ENCODE results near the gene EHD1.

Gene EHD1

GRCh38 chr11:64893194-64894069, 15.0 kb upstream of the EHD1 start:
- TF ChIP-seq JUND (IDR thresholded peaks at IDR 0.05; ENCODE audit: low read depth): no peak
- in situ Hi-C loops (cut with HindIII; ENCODE audit: low pct_unique_long_range_greater_than_20kb, low sequenced_read_pairs): no loop called here
- DNase-seq (ENCODE audit: low read depth in 1 of 2, low spot score in 1 of 2): no peak

- in situ Hi-C loops (cut with HindIII; ENCODE audit: low pct_unique_long_range_greater_than_20kb, low sequenced_read_pairs): no loop called here
- no peak for TF ChIP-seq JUND (IDR thresholded peaks at IDR 0.05; ENCODE audit: low read depth)
- no peak for DNase-seq (ENCODE audit: low read depth in 1 of 2, low spot score in 1 of 2)
Observed at GRCh38 chr11:64892838-64893193, 14.4 kb upstream of the EHD1 start.

GRCh38 chr11:64892411-64892831, 14.0 kb upstream of the EHD1 start:
- TF ChIP-seq JUND (IDR thresholded peaks at IDR 0.05; ENCODE audit: low read depth): no peak
- in situ Hi-C loops (cut with HindIII; ENCODE audit: low pct_unique_long_range_greater_than_20kb, low sequenced_read_pairs): no loop called here
- no peak for DNase-seq (ENCODE audit: low read depth in 1 of 2, low spot score in 1 of 2)

GRCh38 chr11:64891880-64892279, 13.5 kb upstream of the EHD1 start:
- in situ Hi-C loops (cut with HindIII; ENCODE audit: low pct_unique_long_range_greater_than_20kb, low sequenced_read_pairs): no loop called here
- no peak for TF ChIP-seq JUND (IDR thresholded peaks at IDR 0.05; ENCODE audit: low read depth)
- no peak for DNase-seq (ENCODE audit: low read depth in 1 of 2, low spot score in 1 of 2)

- in situ Hi-C loops (cut with HindIII; ENCODE audit: low pct_unique_long_range_greater_than_20kb, low sequenced_read_pairs): no loop called here
Observed at GRCh38 chr11:64891215-64891848, 12.9 kb upstream of the EHD1 start.

GRCh38 chr11:64890522-64890939, 12.1 kb upstream of the EHD1 start:
- in situ Hi-C loops (cut with HindIII; ENCODE audit: low pct_unique_long_range_greater_than_20kb, low sequenced_read_pairs): no loop called here
- no peak for TF ChIP-seq JUND (IDR thresholded peaks at IDR 0.05; ENCODE audit: low read depth)
- no peak for DNase-seq (ENCODE audit: low read depth in 1 of 2, low spot score in 1 of 2)

More at GRCh38 chr11:64891215-64891848, 12.9 kb upstream of the EHD1 start:
- DNase-seq (ENCODE audit: low read depth in 1 of 2, low spot score in 1 of 2): no peak
- no peak for TF ChIP-seq JUND (IDR thresholded peaks at IDR 0.05; ENCODE audit: low read depth)

GRCh38 chr11:64888729-64889511, 10.5 kb upstream of the EHD1 start:
- no peak for TF ChIP-seq JUND (IDR thresholded peaks at IDR 0.05; ENCODE audit: low read depth)
- DNase-seq (ENCODE audit: low read depth in 1 of 2, low spot score in 1 of 2): no peak
- in situ Hi-C loops (cut with HindIII; ENCODE audit: low pct_unique_long_range_greater_than_20kb, low sequenced_read_pairs): no loop called here

- DNase-seq (ENCODE audit: low read depth in 1 of 2, low spot score in 1 of 2): no peak
- in situ Hi-C loops (cut with HindIII; ENCODE audit: low pct_unique_long_range_greater_than_20kb, low sequenced_read_pairs): no loop called here
- no peak for TF ChIP-seq JUND (IDR thresholded peaks at IDR 0.05; ENCODE audit: low read depth)
Observed at GRCh38 chr11:64888406-64888728, 9.9 kb upstream of the EHD1 start.

GRCh38 chr11:64887757-64888405, 9.5 kb upstream of the EHD1 start:
- in situ Hi-C loops (cut with HindIII; ENCODE audit: low pct_unique_long_range_greater_than_20kb, low sequenced_read_pairs): no loop called here
- peak; percentile 84 to 87 for DNase-seq (ENCODE audit: low read depth in 1 of 2, low spot score in 1 of 2)
- no peak for TF ChIP-seq JUND (IDR thresholded peaks at IDR 0.05; ENCODE audit: low read depth)

GRCh38 chr11:64887234-64887756, 8.9 kb upstream of the EHD1 start:
- TF ChIP-seq JUND (IDR thresholded peaks at IDR 0.05; ENCODE audit: low read depth): no peak
- in situ Hi-C loops (cut with HindIII; ENCODE audit: low pct_unique_long_range_greater_than_20kb, low sequenced_read_pairs): no loop called here
- peak in 1 of 2 experiments; percentile 41 for DNase-seq (ENCODE audit: low read depth in 1 of 2, low spot score in 1 of 2)

- DNase-seq (ENCODE audit: low read depth in 1 of 2, low spot score in 1 of 2): no peak
- in situ Hi-C loops (cut with HindIII; ENCODE audit: low pct_unique_long_range_greater_than_20kb, low sequenced_read_pairs): no loop called here
- TF ChIP-seq JUND (IDR thresholded peaks at IDR 0.05; ENCODE audit: low read depth): no peak
Observed at GRCh38 chr11:64885367-64886286, 7.2 kb upstream of the EHD1 start.
